H1 (cell line): ENCODE results near the gene PKM. TPM values are rescaled to one million over a fixed set of nuclear protein-coding genes. Genes with fewer than 3 reads are reported as not detected.

Source experiments
- CTCF ChIA-PET: fragments of 300-600 bp; sonication (Branson Sonifier 250); formaldehyde crosslinking; loops from one replicate; lab custom pipeline; 2021; ENCODE audit not compliant: partially characterized antibody; lab: Charles Lee
- POLR2A ChIA-PET: fragments of 300-600 bp; sonication (Branson Sonifier 250); formaldehyde crosslinking; loops from one replicate; lab custom pipeline; 2021; ENCODE audit warnings: inconsistent platforms; ENCODE audit not compliant: partially characterized antibody; lab: Charles Lee
- DNase-seq, 2 experiments: peaks; one replicate each; pipeline versions ENCODE4 v3.0.0 to v3.0.0-alpha.2; 2010 to 2022; ENCODE audit warnings: low spot score in 2 of 2, low read depth in 1 of 2, mixed read lengths in 1 of 2
- FAIRE-seq: peaks from 2 replicates; lab custom pipeline; 2011; peaks lifted over from hg19 to GRCh38; lab: Jason Lieb, UNC
- H2AFZ ChIP-seq: 2 replicates; pipeline ENCODE4 v1.8.1; 2012; ENCODE audit warnings: low read length, inconsistent platforms
- H2AK5ac ChIP-seq: 2 replicates; pipeline ENCODE4 v1.6.1; 2013; ENCODE audit warnings: low read depth, low read length
- H2BK120ac ChIP-seq: replicated peaks from 2 replicates; pipeline ENCODE3; 2013; ENCODE audit warnings: low read depth, low read length, inconsistent platforms
- H2BK12ac ChIP-seq: 2 replicates; pipeline ENCODE4 v1.6.1; 2013; ENCODE audit warnings: low read depth, low read length
- H2BK15ac ChIP-seq: 2 replicates; pipeline ENCODE4 v1.6.1; 2013; ENCODE audit warnings: low read length
- H2BK20ac ChIP-seq: 2 replicates; pipeline ENCODE4 v1.6.1; 2013; ENCODE audit warnings: low read length
- H2BK5ac ChIP-seq: 2 replicates; pipeline ENCODE4 v1.6.1; 2013; ENCODE audit warnings: low read depth, low read length
- H3K14ac ChIP-seq: 2 replicates; pipeline ENCODE4 v1.6.1; 2013; ENCODE audit warnings: inconsistent platforms; ENCODE audit not compliant: insufficient read length
- H3K18ac ChIP-seq: 2 replicates; pipeline ENCODE4 v1.6.1; 2013; ENCODE audit warnings: low read length; ENCODE audit errors: extremely low read depth
- H3K23ac ChIP-seq: 2 replicates; pipeline ENCODE4 v1.6.1; 2013; ENCODE audit warnings: inconsistent platforms; ENCODE audit not compliant: insufficient read length
- H3K23me2 ChIP-seq: 2 replicates; pipeline ENCODE4 v1.6.1; 2013; ENCODE audit warnings: low read depth, low read length
- H3K27ac ChIP-seq: 2 replicates; pipeline ENCODE4 v1.6.1; 2011; ENCODE audit warnings: low read depth, low read length, inconsistent platforms
- H3K27me3 ChIP-seq, 4 experiments: replicated peaks in 1 of 4; 1 replicate in 1 of 4; 2 replicates in 3 of 4; pipeline versions ENCODE4 v1.6.1 to v1.8.1; 2011 to 2013; ENCODE audit warnings: low read length in 3 of 4, mild to moderate bottlenecking in 3 of 4, inconsistent platforms in 2 of 4, mixed read lengths in 2 of 4, moderate library complexity in 1 of 4; ENCODE audit not compliant: control insufficient read depth in 3 of 4, insufficient read depth in 3 of 4; ENCODE audit errors: extremely low read depth in 1 of 4
- H3K36me3 ChIP-seq, 4 experiments: 2 replicates each; pipeline versions ENCODE4 v1.6.1 to v1.8.1; 2011 to 2013; ENCODE audit warnings: mild to moderate bottlenecking in 4 of 4, low read length in 3 of 4, moderate library complexity in 2 of 4, control low read depth in 1 of 4, inconsistent platforms in 1 of 4; ENCODE audit not compliant: insufficient read depth in 4 of 4, control insufficient read depth in 2 of 4
- H3K4ac ChIP-seq: replicated peaks from 2 replicates; pipeline ENCODE3; 2013; ENCODE audit warnings: low read length, low read depth, mixed read lengths, inconsistent platforms; ENCODE audit not compliant: insufficient read length
- H3K4me1 ChIP-seq, 4 experiments: replicated peaks in 1 of 4; 1 replicate in 1 of 4; 2 replicates in 3 of 4; pipeline versions ENCODE4 v1.6.1 to v1.8.1; 2011 to 2013; ENCODE audit warnings: low read length in 3 of 4, inconsistent platforms in 2 of 4, mixed read lengths in 1 of 4; ENCODE audit not compliant: insufficient read depth in 4 of 4, control insufficient read depth in 3 of 4
- H3K4me2 ChIP-seq, 2 experiments: 2 replicates each; pipeline versions ENCODE4 v1.6.1 to v1.8.1; 2011 to 2013; ENCODE audit warnings: low read depth in 2 of 2, low read length in 2 of 2, control low read depth in 1 of 2, inconsistent platforms in 1 of 2, mild to moderate bottlenecking in 1 of 2; ENCODE audit not compliant: insufficient read depth in 1 of 2
- H3K4me3 ChIP-seq, 4 experiments: fragments of 200-600, 300-600 bp in 1 of 4; sonication (generic), shearing (Covaris generic), sonication (Bioruptor Twin) in 1 of 4; 2 replicates each; pipeline versions ENCODE4 v1.5.1 to v1.8.1; 2011 to 2016; ENCODE audit warnings: low read length in 4 of 4, low read depth in 3 of 4, control low read depth in 2 of 4, inconsistent platforms in 2 of 4, mild to moderate bottlenecking in 2 of 4, mixed read lengths in 1 of 4, moderate library complexity in 1 of 4; ENCODE audit not compliant: insufficient read depth in 2 of 4; ENCODE audit errors: extremely low read depth in 1 of 4
- H3K56ac ChIP-seq: replicated peaks from 2 replicates; pipeline ENCODE3; 2013; ENCODE audit warnings: low read depth, mild to moderate bottlenecking, mixed read lengths, low read length, inconsistent platforms; ENCODE audit not compliant: insufficient read length
- H3K79me1 ChIP-seq: 2 replicates; pipeline ENCODE4 v1.6.1; 2013; ENCODE audit warnings: low read depth, low read length, control low read depth
- H3K79me2 ChIP-seq, 2 experiments: 2 replicates each; pipeline versions ENCODE4 v1.6.1 to v1.8.1; 2012 to 2013; ENCODE audit warnings: low read length in 2 of 2, mild to moderate bottlenecking in 2 of 2, inconsistent platforms in 1 of 2; ENCODE audit not compliant: insufficient read depth in 2 of 2, control insufficient read depth in 1 of 2
- H3K9ac ChIP-seq, 4 experiments: replicated peaks in 1 of 4; 1 replicate in 1 of 4; 2 replicates in 3 of 4; pipeline versions ENCODE4 v1.6.1 to v1.8.1; 2011 to 2013; ENCODE audit warnings: low read depth in 3 of 4, low read length in 3 of 4, control low read depth in 2 of 4, mild to moderate bottlenecking in 2 of 4, moderate library complexity in 2 of 4, inconsistent platforms in 1 of 4; ENCODE audit errors: extremely low read depth in 1 of 4
- H3K9me3 ChIP-seq, 2 experiments: 2 replicates each; pipeline versions ENCODE4 v1.6.1 to v1.8.1; 2012 to 2013; ENCODE audit warnings: mild to moderate bottlenecking in 2 of 2, moderate library complexity in 2 of 2, control low read depth in 1 of 2, inconsistent platforms in 1 of 2, low read depth in 1 of 2, low read length in 1 of 2, mixed read lengths in 1 of 2; ENCODE audit not compliant: insufficient read depth in 2 of 2
- H4K20me1 ChIP-seq, 2 experiments: replicated peaks in 1 of 2; 2 replicates each; pipeline versions ENCODE3 to v1.8.1; 2011 to 2013; ENCODE audit warnings: inconsistent platforms in 2 of 2, low read length in 2 of 2, mild to moderate bottlenecking in 1 of 2; ENCODE audit not compliant: insufficient read depth in 2 of 2, control insufficient read depth in 1 of 2
- H4K5ac ChIP-seq: 2 replicates; pipeline ENCODE4 v1.6.1; 2013; ENCODE audit warnings: low read length, low read depth, mixed read lengths, inconsistent platforms; ENCODE audit not compliant: insufficient read length
- H4K8ac ChIP-seq: 2 replicates; pipeline ENCODE4 v1.8.0; 2013; ENCODE audit warnings: mild to moderate bottlenecking, moderate library complexity, low read length, inconsistent platforms; ENCODE audit not compliant: insufficient read depth; ENCODE audit errors: extremely low read depth
- H4K91ac ChIP-seq: replicated peaks from 2 replicates; pipeline ENCODE3; 2013; ENCODE audit warnings: low read length, mixed read lengths, inconsistent platforms; ENCODE audit not compliant: insufficient read length
- CHD1 ChIP-seq: IDR thresholded peaks from 2 replicates; pipeline ENCODE4 v1.6.1; 2012; ENCODE audit warnings: low read depth, low read length, improper control_type of control experiment
- GTF2F1 ChIP-seq: IDR thresholded peaks from 2 replicates; pipeline ENCODE4 v1.6.1; 2012; ENCODE audit warnings: low read depth, low read length, improper control_type of control experiment, borderline replicate concordance
- RAD21 ChIP-seq, 2 experiments: IDR thresholded peaks in 1 of 2; conservative IDR thresholded peaks in 1 of 2; 2 replicates each; pipeline ENCODE4 v1.6.1; 2011; ENCODE audit warnings: low read depth in 2 of 2, low read length in 2 of 2, improper control_type of control experiment in 1 of 2, inconsistent platforms in 1 of 2, mild to moderate bottlenecking in 1 of 2, moderate library complexity in 1 of 2
- WGBS, 2 experiments: shearing (Covaris generic) in 1 of 2; methylation state at CpG; one replicate each; pipeline versions ENCODE4 v1.1.6 to v1.1.7; 2013 to 2015; ENCODE audit warnings: low lambda C conversion rate in 2 of 2, mixed read lengths in 2 of 2, inconsistent platforms in 1 of 2, low coverage in 1 of 2, missing lambda C conversion rate in 1 of 2; ENCODE audit not compliant: insufficient replicate concordance in 2 of 2, insufficient coverage in 1 of 2, insufficient read length in 1 of 2; ENCODE audit errors: extremely low coverage in 1 of 2, missing lambda C conversion rate in 1 of 2; 5-methylcytosine and 5-hydroxymethylcytosine counted together
- polyA plus RNA-seq, 7 experiments: library from polyadenylated mRNA; depleted of rRNA in 3 of 7; stranded (reverse) in 5 of 7; unstranded in 2 of 7; fragments of >200 nt in 5 of 7; fragments of 200-250 nt in 2 of 7; gene quantifications; 1 replicate in 5 of 7; 2 replicates in 1 of 7; 4 replicates in 1 of 7; pipeline versions ENCODE4 v1.2.1 to v1.2.3, GENCODE V29; 2011 to 2013; ENCODE audit warnings: missing spikeins in 2 of 7, mixed read lengths in 2 of 7
- total RNA-seq: library from RNA; stranded (reverse); fragmentation: NEBNext Ultra II Directional; extraction: Animal tissue kit (Norgen Biotek cat#: 25700); gene quantifications from 2 replicates; pipeline ENCODE4 v1.2.1, GENCODE V29; 2021
- TF ChIP-seq, protein P1 (sequence below), 3 experiments: IDR thresholded peaks; 1 replicate in 2 of 3; 2 replicates in 1 of 3; pipeline versions ENCODE4 v1.5.1 to v1.6.1; 2011; ENCODE audit warnings: low read length in 3 of 3, mild to moderate bottlenecking in 3 of 3, inconsistent platforms in 2 of 3, low read depth in 1 of 3, moderate library complexity in 1 of 3; ENCODE audit not compliant: insufficient read depth in 1 of 3; ENCODE audit errors: control extremely low read depth in 1 of 3
- TF ChIP-seq, protein P2 (sequence below): IDR thresholded peaks from 2 replicates; pipeline ENCODE4 v1.6.1; 2012; ENCODE audit warnings: low read length, inconsistent platforms

Gene PKM
- total and polyA plus RNA-seq, 2 of the 8 experiments (the other 6 are each of a cell fraction or from before 2014, with no cell fraction given): 780 to 856 TPM

DNA sequence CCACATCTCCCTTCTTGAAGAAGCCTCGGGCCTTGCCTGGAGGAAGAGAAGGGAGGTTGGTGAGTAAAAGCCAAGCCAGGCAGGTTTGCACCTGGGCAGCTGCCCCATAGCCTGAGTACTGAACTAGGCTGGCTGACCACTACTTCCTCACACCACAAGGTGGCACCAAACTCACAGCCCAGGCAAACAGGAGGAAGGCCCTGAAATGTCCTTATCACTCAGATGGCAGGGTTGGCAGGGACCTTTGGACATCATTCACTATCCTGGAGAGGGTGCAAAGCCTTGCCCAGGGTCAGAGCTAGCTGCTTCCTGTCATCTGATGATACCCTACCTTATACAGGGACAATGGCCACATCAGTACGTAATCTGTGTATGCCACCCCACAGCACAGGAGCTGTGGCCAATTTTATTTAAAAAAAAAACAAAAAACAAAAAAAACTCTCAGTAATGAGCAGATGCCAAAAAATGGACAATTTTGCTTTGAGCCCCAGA lies 31.2 kb downstream of the PKM start:
- H3K27ac ChIP-seq: no peak overlapping the region
- no peak overlapping the region for H4K91ac ChIP-seq
- H4K5ac ChIP-seq: no peak overlapping the region
- no peak overlapping the region for H3K9ac ChIP-seq
- H3K14ac ChIP-seq: no peak overlapping the region
- no peak overlapping the region for H2AFZ ChIP-seq
- peak in 1 of 2 experiments; percentile 86 for DNase-seq
- H3K36me3 ChIP-seq: peaks cover 37 to 59% (median 55%) of the 10 kb centered on the region in 4 experiments
- FAIRE-seq: peak; percentile 82
- H2BK20ac ChIP-seq: no peak overlapping the region
- no peak overlapping the region for H3K23ac ChIP-seq
- no peak overlapping the region for H2AK5ac ChIP-seq
- no peak overlapping the region for H3K18ac ChIP-seq
- no peaks in the 10 kb centered on the region for H3K79me1 ChIP-seq
- peaks cover 9% of the 10 kb centered on the region for H3K23me2 ChIP-seq
- H2BK120ac ChIP-seq: no peak overlapping the region
- H3K79me2 ChIP-seq: no peaks in the 10 kb centered on the region; a peak in 1 of 4 replicates
- ChIA-PET POLR2A (interaction anchor here (3.6 to 4.4 kb wide), 2 partner anchors 28 to 31 kb away, joined by 21 to 33 read pairs; partner anchors contain the start of gene PKM), CTCF (interaction anchor here (0.6 to 4.3 kb wide), 18 partner anchors 10 to 562 kb away, joined by 3 to 32 read pairs (median 4); partner anchors contain the start of gene PKM)
- H4K20me1 ChIP-seq: peaks cover 21 to 30% of the 10 kb centered on the region in 2 experiments
- no peak overlapping the region for H2BK12ac ChIP-seq
- H3K4me3 ChIP-seq: no peak overlapping the region
- no peak overlapping the region for H3K4ac ChIP-seq
- peaks cover 7 to 21% (median 17%) of the 10 kb centered on the region in 4 experiments; a peak in 6 of 7 replicates for H3K27me3 ChIP-seq
- H3K9me3 ChIP-seq: no peaks in the 10 kb centered on the region
- 93% methylated on average over 1 of the region's 2 CpGs; no CpG with 5 or more reads in 1 of the 2 experiments for WGBS, 2 experiments
- H3K4me2 ChIP-seq: no peak overlapping the region
- H2BK5ac ChIP-seq: no peak overlapping the region
- TF ChIP-seq RAD21 (IDR thresholded peaks at IDR 0.05 in 1 of 2, conservative IDR thresholded peaks at IDR 0.05 in 1 of 2; ENCODE audit: low read depth in 2 of 2, low read length in 2 of 2): peak; percentile 87
- TF ChIP-seq GTF2F1: no peak
- TF ChIP-seq, protein P1, sequence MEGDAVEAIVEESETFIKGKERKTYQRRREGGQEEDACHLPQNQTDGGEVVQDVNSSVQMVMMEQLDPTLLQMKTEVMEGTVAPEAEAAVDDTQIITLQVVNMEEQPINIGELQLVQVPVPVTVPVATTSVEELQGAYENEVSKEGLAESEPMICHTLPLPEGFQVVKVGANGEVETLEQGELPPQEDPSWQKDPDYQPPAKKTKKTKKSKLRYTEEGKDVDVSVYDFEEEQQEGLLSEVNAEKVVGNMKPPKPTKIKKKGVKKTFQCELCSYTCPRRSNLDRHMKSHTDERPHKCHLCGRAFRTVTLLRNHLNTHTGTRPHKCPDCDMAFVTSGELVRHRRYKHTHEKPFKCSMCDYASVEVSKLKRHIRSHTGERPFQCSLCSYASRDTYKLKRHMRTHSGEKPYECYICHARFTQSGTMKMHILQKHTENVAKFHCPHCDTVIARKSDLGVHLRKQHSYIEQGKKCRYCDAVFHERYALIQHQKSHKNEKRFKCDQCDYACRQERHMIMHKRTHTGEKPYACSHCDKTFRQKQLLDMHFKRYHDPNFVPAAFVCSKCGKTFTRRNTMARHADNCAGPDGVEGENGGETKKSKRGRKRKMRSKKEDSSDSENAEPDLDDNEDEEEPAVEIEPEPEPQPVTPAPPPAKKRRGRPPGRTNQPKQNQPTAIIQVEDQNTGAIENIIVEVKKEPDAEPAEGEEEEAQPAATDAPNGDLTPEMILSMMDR (IDR thresholded peaks at IDR 0.05; ENCODE audit: control extremely low read depth in 1 of 3, insufficient read depth in 1 of 3, low read depth in 1 of 3, low read length in 3 of 3): peak; percentile 85 to 96 (median 94)
- TF ChIP-seq, protein P2, sequence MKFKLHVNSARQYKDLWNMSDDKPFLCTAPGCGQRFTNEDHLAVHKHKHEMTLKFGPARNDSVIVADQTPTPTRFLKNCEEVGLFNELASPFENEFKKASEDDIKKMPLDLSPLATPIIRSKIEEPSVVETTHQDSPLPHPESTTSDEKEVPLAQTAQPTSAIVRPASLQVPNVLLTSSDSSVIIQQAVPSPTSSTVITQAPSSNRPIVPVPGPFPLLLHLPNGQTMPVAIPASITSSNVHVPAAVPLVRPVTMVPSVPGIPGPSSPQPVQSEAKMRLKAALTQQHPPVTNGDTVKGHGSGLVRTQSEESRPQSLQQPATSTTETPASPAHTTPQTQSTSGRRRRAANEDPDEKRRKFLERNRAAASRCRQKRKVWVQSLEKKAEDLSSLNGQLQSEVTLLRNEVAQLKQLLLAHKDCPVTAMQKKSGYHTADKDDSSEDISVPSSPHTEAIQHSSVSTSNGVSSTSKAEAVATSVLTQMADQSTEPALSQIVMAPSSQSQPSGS: no peak
- no peak for TF ChIP-seq CHD1
- no peak overlapping the region for H4K8ac ChIP-seq
- H3K4me1 ChIP-seq: peaks cover 0 to 8% (median 4%) of the 10 kb centered on the region in 4 experiments; a peak in 5 of 7 replicates
- no peak overlapping the region for H2BK15ac ChIP-seq
- H3K56ac ChIP-seq: no peak overlapping the region
